AG09319 (cell line): ENCODE data around the gene SUSD4.

Experiments
- DNase-seq: peaks from one replicate; pipeline ENCODE4 v3.0.0-alpha.2; 2010; ENCODE audit warnings: low read depth; ENCODE audit errors: extremely low read depth
- TF ChIP-seq, protein P1 (sequence below): IDR thresholded peaks from 2 replicates; pipeline ENCODE4 v1.5.1; 2011; ENCODE audit warnings: low read depth, mild to moderate bottlenecking, inconsistent platforms, low read length, moderate library complexity

Gene SUSD4

DNA sequence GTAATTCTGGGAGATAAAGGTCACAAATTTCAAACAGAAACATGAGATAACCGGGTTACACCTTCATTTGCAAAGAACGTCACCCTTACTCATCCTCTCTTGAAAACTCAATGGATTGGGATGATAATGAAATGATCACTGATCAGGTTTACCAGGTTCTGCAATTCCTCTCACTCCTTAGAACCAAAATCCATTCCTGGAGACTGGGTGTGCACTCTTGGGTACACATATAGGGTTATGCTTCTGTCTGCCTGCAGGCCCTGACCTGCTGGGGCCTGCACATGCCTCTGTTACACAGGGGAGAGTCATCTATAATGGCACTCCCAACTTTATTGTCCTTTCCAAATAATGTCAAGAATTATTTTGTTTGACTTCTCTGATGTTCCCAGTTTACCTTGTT lies 8.3 kb downstream of the SUSD4 start:
- TF ChIP-seq, protein P1, sequence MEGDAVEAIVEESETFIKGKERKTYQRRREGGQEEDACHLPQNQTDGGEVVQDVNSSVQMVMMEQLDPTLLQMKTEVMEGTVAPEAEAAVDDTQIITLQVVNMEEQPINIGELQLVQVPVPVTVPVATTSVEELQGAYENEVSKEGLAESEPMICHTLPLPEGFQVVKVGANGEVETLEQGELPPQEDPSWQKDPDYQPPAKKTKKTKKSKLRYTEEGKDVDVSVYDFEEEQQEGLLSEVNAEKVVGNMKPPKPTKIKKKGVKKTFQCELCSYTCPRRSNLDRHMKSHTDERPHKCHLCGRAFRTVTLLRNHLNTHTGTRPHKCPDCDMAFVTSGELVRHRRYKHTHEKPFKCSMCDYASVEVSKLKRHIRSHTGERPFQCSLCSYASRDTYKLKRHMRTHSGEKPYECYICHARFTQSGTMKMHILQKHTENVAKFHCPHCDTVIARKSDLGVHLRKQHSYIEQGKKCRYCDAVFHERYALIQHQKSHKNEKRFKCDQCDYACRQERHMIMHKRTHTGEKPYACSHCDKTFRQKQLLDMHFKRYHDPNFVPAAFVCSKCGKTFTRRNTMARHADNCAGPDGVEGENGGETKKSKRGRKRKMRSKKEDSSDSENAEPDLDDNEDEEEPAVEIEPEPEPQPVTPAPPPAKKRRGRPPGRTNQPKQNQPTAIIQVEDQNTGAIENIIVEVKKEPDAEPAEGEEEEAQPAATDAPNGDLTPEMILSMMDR: no peak
- no peak for DNase-seq

DNA sequence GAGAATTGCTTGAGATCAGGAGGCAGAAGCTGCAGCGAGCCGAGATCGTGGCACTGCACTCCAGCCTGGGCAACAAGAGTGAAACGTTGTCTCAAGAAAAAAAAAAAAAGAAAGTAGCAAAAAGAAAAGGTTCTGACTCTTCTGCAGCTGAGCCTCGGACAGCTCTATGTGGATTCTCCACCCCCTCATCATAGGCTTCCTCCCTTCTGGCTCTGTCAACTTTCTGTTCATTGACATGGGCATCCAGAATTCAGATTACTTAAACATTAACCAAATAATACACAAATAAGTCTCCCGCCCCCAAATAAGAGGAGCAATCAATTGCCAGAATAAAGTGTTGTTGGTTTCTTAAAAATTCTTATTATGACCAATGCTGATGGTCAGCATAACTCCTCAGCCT lies 10.0 kb downstream of the SUSD4 start:
- TF ChIP-seq, protein P1: no peak
- DNase-seq: no peak

DNA sequence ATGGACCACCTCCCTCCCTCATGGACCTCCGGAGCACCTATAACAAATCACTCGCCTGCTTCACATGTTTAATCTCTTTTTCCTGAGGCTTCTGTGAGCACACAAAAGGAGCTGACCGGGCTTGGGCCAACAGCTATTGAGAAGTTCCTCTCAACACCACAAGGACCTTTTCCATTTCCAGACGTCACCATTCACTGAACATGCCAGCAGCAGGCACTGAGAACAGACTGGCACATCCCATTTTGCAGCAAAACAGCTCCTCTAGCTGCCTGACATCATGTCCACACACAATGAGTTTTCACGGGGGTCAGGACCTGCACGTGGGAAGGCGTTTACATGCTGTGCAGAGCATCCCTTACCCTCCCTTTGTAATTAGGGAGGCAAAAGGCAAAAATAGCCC lies 11.0 kb downstream of the SUSD4 start:
- DNase-seq: no peak
- TF ChIP-seq, protein P1: no peak

DNA sequence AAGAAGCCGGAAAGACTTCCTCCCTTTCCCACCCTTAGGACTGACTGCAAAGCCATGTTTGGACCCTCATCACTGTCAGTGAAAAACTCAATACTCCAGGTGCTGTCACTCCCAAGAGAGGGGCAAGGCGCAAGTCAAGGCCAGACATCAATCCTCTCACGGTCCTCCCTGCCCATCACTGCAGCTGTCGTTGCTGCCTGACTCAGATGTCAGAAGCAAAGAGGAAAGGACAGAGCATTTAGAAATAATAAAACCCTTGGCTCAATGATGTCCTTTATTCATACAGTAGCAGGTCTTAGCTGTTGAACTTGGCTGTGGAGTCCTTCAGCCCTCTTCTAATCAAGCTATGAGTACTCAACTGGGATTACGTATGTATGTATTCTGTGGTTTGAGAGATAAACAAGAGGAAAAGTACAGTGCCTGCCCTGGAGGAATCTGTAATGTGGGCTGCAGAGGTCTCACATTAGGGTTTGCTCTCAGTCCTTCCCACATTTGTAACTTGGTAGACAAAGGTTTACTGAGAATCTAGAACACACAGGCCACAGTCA lies 13.5 kb downstream of the SUSD4 start:
- TF ChIP-seq, protein P1: no peak
- DNase-seq: no peak

DNA sequence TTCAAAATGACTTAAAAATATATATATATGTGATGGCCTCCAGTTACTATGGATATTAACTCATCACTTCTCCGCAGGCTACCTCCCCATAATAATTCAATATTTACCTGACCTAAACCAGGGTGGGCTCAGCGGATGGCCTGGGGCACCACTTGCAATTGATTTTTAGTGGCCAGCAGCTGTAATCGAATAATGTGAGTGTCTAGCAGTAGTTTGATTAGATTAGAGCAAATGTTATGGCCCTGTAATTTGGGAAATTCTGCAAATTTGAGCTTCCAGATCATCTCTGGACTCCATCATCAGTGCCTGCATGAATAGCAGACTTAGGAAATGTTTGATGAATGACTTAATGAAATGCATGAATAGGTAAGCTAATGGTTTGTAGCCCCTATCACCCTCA lies 14.7 kb downstream of the SUSD4 start:
- TF ChIP-seq, protein P1: no peak
- DNase-seq: no peak

DNA sequence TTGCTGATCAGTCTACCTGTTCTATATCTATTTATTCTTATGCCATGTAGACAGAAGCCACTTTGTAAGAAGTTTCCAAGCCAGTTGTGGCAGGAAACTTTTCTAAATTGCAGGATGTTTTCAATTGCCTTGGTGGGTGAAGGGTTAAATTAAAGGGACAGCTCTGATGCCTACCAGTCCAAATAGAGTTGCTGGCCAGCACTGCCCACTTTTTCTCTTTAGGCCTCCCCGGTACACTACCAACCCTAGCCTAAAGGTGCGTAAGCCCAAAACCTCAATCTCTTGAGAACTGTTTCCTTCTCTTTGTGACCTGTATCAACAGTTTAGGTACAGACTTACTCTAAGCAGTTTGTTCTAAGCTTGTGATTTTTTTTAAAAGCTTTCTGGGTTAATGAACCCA lies 15.5 kb downstream of the SUSD4 start:
- DNase-seq: no peak
- TF ChIP-seq, protein P1: no peak

DNA sequence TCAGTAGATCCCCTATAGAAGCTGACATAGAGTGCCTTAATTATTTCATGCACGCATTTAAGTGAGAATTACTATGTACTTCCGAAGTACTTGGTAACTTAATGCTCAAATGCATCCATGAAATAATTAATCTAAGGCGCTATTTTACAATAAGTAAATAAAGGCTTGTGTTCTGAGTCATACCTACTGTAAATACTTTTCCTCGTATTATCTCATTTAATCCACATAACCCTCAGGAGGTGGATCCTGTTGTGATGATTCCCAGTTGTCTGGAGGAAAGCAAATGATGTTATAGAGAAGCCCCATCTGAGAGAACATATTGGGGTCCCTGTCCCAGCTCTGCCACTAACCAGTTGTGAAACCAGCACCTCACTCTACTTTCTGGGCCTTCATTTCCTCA lies 16.4 kb downstream of the SUSD4 start:
- TF ChIP-seq, protein P1: no peak
- DNase-seq: no peak
